Transverse colon (tissue), 4 donors: Measurements from ENCODE around the gene PDE4B. TPM values are rescaled to one million over a fixed set of nuclear protein-coding genes. Genes with fewer than 3 reads are reported as not detected.

Experiments
- DNase-seq: peaks from one replicate; pipeline ENCODE4 v3.0.0-alpha.2; 2019
- H3K27ac ChIP-seq, 4 donors: fragments of 200-600 bp; sonication (generic); 2 replicates each; pipeline ENCODE4 v1.5.1; 2016 to 2018; ENCODE audit warnings: inconsistent platforms in 4 of 4
- H3K27me3 ChIP-seq: fragments of 200-600 bp; sonication (generic); 2 replicates; pipeline ENCODE4 v1.5.1; 2017; ENCODE audit warnings: inconsistent platforms
- H3K36me3 ChIP-seq, 4 donors: fragments of 200-600 bp; sonication (generic); 2 replicates each; pipeline ENCODE4 v1.5.1; 2017 to 2019; ENCODE audit warnings: inconsistent platforms in 4 of 4
- H3K4me1 ChIP-seq, 4 donors: fragments of 200-600 bp; sonication (generic); 2 replicates each; pipeline ENCODE4 v1.5.1; 2017 to 2020; ENCODE audit warnings: inconsistent platforms in 4 of 4
- H3K4me3 ChIP-seq, 4 donors: fragments of 200-600 bp; sonication (generic); 1 replicate in 1 of 4; 2 replicates in 3 of 4; pipeline versions ENCODE4 v1.5.1 to v1.6.1; 2017 to 2019; ENCODE audit warnings: inconsistent platforms in 4 of 4
- H3K9me3 ChIP-seq, 2 donors: fragments of 200-600 bp; sonication (generic); 2 replicates each; pipeline ENCODE4 v1.5.1; 2017 to 2019; ENCODE audit warnings: inconsistent platforms in 2 of 2
- CTCF ChIP-seq, 5 experiments: fragments of 200-600 bp in 3 of 5; fragments of 450-650 bp in 2 of 5; sonication (generic) in 3 of 5; IDR thresholded peaks; 1 replicate in 2 of 5; 2 replicates in 3 of 5; pipeline ENCODE4 v1.5.1; 2016 to 2017; ENCODE audit warnings: antibody characterized with exemption in 5 of 5, inconsistent platforms in 3 of 5, mild to moderate bottlenecking in 2 of 5, moderate library complexity in 1 of 5
- EP300 ChIP-seq: sonication (generic); formaldehyde crosslinking; IDR thresholded peaks from one replicate; pipeline ENCODE4 v1.6.1; 2017; ENCODE audit warnings: antibody characterized with exemption, low read depth
- POLR2A ChIP-seq: fragments of 450-650 bp; IDR thresholded peaks from one replicate; pipeline ENCODE4 v1.6.1; 2016; ENCODE audit warnings: antibody characterized with exemption, mild to moderate bottlenecking, moderate library complexity
- POLR2AphosphoS5 ChIP-seq, 3 donors: sonication (generic); formaldehyde crosslinking; IDR thresholded peaks; one replicate each; pipeline ENCODE4 v1.6.1; 2016; ENCODE audit warnings: antibody characterized with exemption in 3 of 3
- WGBS, 2 donors: methylation state at CpG; one replicate each; pipeline ENCODE4 v1.1.5; 2018; ENCODE audit warnings: low coverage in 1 of 2; 5-methylcytosine and 5-hydroxymethylcytosine counted together
- in situ Hi-C, 4 donors: fragments of 200-750 bp; cut with MboI; loops; one replicate each; pipeline versions ENCODE4 v1.15.0 to v1.15.1; 2017; ENCODE audit warnings: low sequenced_read_pairs in 3 of 4, low pct_ligation_motif_present in 1 of 4, low pct_unique_long_range_greater_than_20kb in 1 of 4
- intact Hi-C: fragments of 100-400 bp; cut with DNase I; formaldehyde crosslinking; loops from one replicate; pipeline ENCODE4 v1.15.1; 2023; ENCODE audit warnings: low total_unique reads
- total RNA-seq, 4 donors: library from RNA; depleted of rRNA; stranded (reverse); fragments of >200 nt; gene quantifications; one replicate each; pipeline ENCODE4 v1.1.0, GENCODE V29; 2016

The PDE4B gene
- total RNA-seq, 4 donors from 2014 or later, result 4.5 to 14.8 (median 6.5) TPM

GRCh38 chr1:66154394-66154793 is 361.7 kb downstream of the PDE4B start:
- H3K27ac ChIP-seq, result no peak overlapping the region
- H3K27me3 ChIP-seq, result no peaks in the 10 kb centered on the region
- H3K4me1 ChIP-seq, result no peaks in the 10 kb centered on the region
- DNase-seq, result no peak
- TF ChIP-seq CTCF (IDR thresholded peaks at IDR 0.05) (no peak), POLR2AphosphoS5 (IDR thresholded peaks at IDR 0.05) (no peak), EP300 (no peak), POLR2A (no peak)
- in situ Hi-C loops (no loop called here), intact Hi-C loops (no loop called here)
- 89 to 92% methylated on average over 3 of the region's 3 CpGs for WGBS, 2 donors
- no peaks in the 10 kb centered on the region for H3K9me3 ChIP-seq
- H3K36me3 ChIP-seq, result no peaks in the 10 kb centered on the region
- H3K4me3 ChIP-seq, result no peak overlapping the region

GRCh38 chr1:66156144-66156543 is 363.4 kb downstream of the PDE4B start:
- 82 to 83% methylated on average over 1 of the region's 1 CpG for WGBS, 2 donors
- no peaks in the 10 kb centered on the region for H3K9me3 ChIP-seq
- TF ChIP-seq POLR2A (no peak), EP300 (no peak), POLR2AphosphoS5 (IDR thresholded peaks at IDR 0.05) (no peak), CTCF (IDR thresholded peaks at IDR 0.05) (no peak)
- H3K4me1 ChIP-seq, result no peaks in the 10 kb centered on the region
- H3K27ac ChIP-seq, result no peak overlapping the region
- no peak overlapping the region for H3K4me3 ChIP-seq
- intact Hi-C loops, result no loop called here
- no peak for DNase-seq
- no peaks in the 10 kb centered on the region for H3K36me3 ChIP-seq
- in situ Hi-C loops, result no loop called here
- H3K27me3 ChIP-seq, result no peaks in the 10 kb centered on the region

- intact Hi-C loops (no loop called here), in situ Hi-C loops (no loop called here)
- DNase-seq, result no peak
- Histone ChIP-seq H3K9me3 (no peaks in the 10 kb centered on the region), H3K27me3 (no peaks in the 10 kb centered on the region), H3K36me3 (no peaks in the 10 kb centered on the region), H3K4me3 (no peak overlapping the region), H3K4me1 (no peaks in the 10 kb centered on the region), H3K27ac (no peak overlapping the region)
- WGBS, 2 donors, result 50 to 79% methylated on average over 1 of the region's 1 CpG
- TF ChIP-seq POLR2AphosphoS5 (IDR thresholded peaks at IDR 0.05) (no peak), POLR2A (no peak), CTCF (IDR thresholded peaks at IDR 0.05) (no peak), EP300 (no peak)
Measured at GRCh38 chr1:66159800-66160199, 367.1 kb downstream of the PDE4B start.

GRCh38 chr1:66160719-66161118 is 368.0 kb downstream of the PDE4B start:
- Histone ChIP-seq H3K4me1 (no peaks in the 10 kb centered on the region), H3K36me3 (no peaks in the 10 kb centered on the region), H3K4me3 (no peak overlapping the region), H3K27me3 (no peaks in the 10 kb centered on the region), H3K27ac (no peak overlapping the region), H3K9me3 (no peaks in the 10 kb centered on the region)
- intact Hi-C loops, result no loop called here
- no peak for TF ChIP-seq POLR2A
- TF ChIP-seq EP300, result no peak
- no peak for TF ChIP-seq CTCF (IDR thresholded peaks at IDR 0.05)
- TF ChIP-seq POLR2AphosphoS5 (IDR thresholded peaks at IDR 0.05), result no peak
- 60 to 79% methylated on average over 1 of the region's 1 CpG for WGBS, 2 donors
- DNase-seq, result no peak
- in situ Hi-C loops, result no loop called here
